K562 treated with DMSO at 1 percent for 48 hours (cell line): ENCODE data around the gene KCNF1. TPM values are rescaled to one million over a fixed set of nuclear protein-coding genes. Genes with fewer than 3 reads are reported as not detected.

Source experiments
- total RNA-seq: library from RNA; unstranded; fragments of 300-600 nt; gene quantifications from 2 replicates; pipeline ENCODE4 v1.2.3, GENCODE V29; 2022; ENCODE audit warnings: low replicate concordance; ENCODE audit errors: extremely low read depth

The KCNF1 gene, protein sequence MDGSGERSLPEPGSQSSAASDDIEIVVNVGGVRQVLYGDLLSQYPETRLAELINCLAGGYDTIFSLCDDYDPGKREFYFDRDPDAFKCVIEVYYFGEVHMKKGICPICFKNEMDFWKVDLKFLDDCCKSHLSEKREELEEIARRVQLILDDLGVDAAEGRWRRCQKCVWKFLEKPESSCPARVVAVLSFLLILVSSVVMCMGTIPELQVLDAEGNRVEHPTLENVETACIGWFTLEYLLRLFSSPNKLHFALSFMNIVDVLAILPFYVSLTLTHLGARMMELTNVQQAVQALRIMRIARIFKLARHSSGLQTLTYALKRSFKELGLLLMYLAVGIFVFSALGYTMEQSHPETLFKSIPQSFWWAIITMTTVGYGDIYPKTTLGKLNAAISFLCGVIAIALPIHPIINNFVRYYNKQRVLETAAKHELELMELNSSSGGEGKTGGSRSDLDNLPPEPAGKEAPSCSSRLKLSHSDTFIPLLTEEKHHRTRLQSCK
- not detected in 2 replicates for total RNA-seq

DNA sequence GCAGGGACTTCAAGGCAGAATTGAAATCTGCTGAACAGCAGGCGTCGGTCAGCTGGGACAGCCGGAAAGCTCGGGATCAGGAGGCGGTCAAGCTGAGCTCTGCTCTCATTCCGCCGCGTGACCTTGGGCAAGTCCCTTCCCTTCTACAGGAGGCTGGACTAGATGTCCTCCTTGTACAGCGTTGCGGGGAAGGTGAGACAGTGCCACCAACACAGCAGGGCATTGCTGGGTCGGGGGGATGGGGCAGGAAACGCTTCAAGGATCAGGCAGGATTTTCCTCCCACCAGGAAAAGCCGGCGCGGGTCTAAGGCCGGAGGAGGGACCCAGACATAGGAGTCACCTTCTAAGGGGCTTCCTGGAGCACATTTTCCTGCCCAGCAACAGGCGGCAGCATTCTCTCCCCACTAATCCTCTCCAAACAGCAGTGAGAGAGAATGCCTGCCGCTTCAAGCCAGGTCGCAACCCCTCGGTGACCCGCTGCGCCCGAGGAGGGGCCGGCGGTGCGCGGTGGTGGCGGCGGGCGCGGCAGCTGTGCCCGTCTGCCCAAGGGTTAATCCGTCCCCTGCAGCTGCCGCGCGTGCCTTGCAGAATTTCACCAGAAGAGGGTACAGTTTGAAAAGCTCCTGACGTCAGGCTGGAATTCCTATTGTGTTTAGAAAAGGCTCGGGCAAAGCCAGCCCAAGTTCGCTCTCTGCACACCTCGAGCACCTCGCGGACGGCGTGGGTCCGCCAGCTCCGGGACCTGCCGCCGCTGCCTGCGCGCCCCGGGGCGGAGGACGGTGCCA is at the start of gene KCNF1:
Gene KCNF1, plus strand, starts transcription at position 644 of the 785 bp plus-strand sequence. CDS start 493 bp downstream, outside the sequence.

Other genes with a start within 250 kb of the KCNF1 start
- not detected in 2 replicates for gene NOL10, start 222.0 kb upstream of the KCNF1 start, total RNA-seq
- gene ATP6V1C2, start 190.3 kb upstream of the KCNF1 start, total RNA-seq = not detected in 2 replicates
- 222 TPM in 1 of 2 replicates, not detected in the other for gene PDIA6, start 99.1 kb upstream of the KCNF1 start, total RNA-seq
- not detected in 2 replicates for gene SLC66A3, start 243.5 kb downstream of the KCNF1 start, total RNA-seq